ENCODE results near the gene CNGA4. TPM values are rescaled to one million over a fixed set of nuclear protein-coding genes. Genes with fewer than 3 reads are reported as not detected.

The CNGA4 gene
- total RNA-seq, 1 experiment from 2014 or later = 0.27 TPM

DNA sequence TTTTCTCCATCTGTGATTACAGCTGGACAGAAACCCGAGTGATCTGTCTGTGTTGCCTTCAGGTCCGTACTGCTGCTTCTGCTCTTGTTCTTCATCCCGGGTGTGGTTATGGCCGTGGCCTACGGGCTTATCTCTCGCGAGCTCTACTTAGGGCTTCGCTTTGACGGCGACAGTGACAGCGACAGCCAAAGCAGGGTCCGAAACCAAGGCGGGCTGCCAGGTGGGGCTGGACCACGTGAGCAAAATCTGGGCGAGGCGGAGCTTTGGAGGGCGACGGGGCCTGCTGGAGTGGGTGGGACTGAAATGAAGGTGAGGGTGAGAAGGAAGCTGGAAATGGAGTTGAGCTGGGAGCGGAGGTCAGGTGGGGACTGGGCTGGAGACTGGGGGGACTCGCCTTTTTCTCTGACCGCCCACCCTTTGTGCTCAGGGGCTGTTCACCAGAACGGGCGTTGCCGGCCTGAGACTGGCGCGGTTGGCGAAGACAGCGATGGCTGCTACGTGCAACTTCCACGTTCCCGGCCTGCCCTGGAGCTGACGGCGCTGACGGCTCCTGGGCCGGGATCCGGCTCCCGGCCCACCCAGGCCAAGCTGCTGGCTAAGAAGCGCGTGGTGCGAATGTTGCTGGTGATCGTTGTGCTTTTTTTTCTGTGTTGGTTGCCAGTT, 31.8 kb downstream of the CNGA4 start (continued):
- TF ChIP-seq REST (IDR thresholded peaks at IDR 0.05; ENCODE audit: low read depth) (no peak), SP1 (IDR thresholded peaks at IDR 0.05; ENCODE audit: low read depth) (no peak), CBX3 (IDR thresholded peaks at IDR 0.05; ENCODE audit: low read depth) (no peak), TCF7L2 (IDR thresholded peaks at IDR 0.05; ENCODE audit: borderline replicate concordance, extremely low read depth, insufficient read depth, insufficient read length) (no peak), POLR2AphosphoS5 (IDR thresholded peaks at IDR 0.05; ENCODE audit: low read depth, low read length) (no peak), SRF (IDR thresholded peaks at IDR 0.05; ENCODE audit: low read depth) (no peak)
- TF ChIP-seq, protein P1, sequence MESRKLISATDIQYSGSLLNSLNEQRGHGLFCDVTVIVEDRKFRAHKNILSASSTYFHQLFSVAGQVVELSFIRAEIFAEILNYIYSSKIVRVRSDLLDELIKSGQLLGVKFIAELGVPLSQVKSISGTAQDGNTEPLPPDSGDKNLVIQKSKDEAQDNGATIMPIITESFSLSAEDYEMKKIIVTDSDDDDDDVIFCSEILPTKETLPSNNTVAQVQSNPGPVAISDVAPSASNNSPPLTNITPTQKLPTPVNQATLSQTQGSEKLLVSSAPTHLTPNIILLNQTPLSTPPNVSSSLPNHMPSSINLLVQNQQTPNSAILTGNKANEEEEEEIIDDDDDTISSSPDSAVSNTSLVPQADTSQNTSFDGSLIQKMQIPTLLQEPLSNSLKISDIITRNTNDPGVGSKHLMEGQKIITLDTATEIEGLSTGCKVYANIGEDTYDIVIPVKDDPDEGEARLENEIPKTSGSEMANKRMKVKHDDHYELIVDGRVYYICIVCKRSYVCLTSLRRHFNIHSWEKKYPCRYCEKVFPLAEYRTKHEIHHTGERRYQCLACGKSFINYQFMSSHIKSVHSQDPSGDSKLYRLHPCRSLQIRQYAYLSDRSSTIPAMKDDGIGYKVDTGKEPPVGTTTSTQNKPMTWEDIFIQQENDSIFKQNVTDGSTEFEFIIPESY (IDR thresholded peaks at IDR 0.05; ENCODE audit: extremely low read depth, insufficient replicate concordance, low read length) = no peak

GRCh38 chr11:6271598-6271997, 32.7 kb downstream of the CNGA4 start:
- CTCF ChIA-PET = no interaction called here
- RAD21 ChIA-PET (ENCODE audit: low non-redundant PET in 1 of 2, low total read pairs in 2 of 2, uncharacterized antibody in 2 of 2, unreplicated experiment in 2 of 2) = no interaction called here
- no peaks in the 10 kb centered on the region for H3K9me2 ChIP-seq (ENCODE audit: insufficient read depth)

More at GRCh38 chr11:6271598-6271997, 32.7 kb downstream of the CNGA4 start:
- Histone ChIP-seq H2AFZ (ENCODE audit: low read depth, low read length, poor library complexity, severe bottlenecking) (no peak overlapping the region), H3K79me2 (ENCODE audit: insufficient read depth, low read length) (no peaks in the 10 kb centered on the region), H4K20me1 (ENCODE audit: insufficient read depth) (no peaks in the 10 kb centered on the region), H3K9me3 (ENCODE audit: control insufficient read depth in 1 of 2, insufficient read depth in 1 of 2, low read depth in 1 of 2, low read length in 2 of 2) (no peaks in the 10 kb centered on the region), H3K4me3 (replicated peaks in 1 of 2; ENCODE audit: low read depth in 1 of 2, low read length in 2 of 2) (no peak overlapping the region), H3K27ac (ENCODE audit: low read depth, low read length) (no peak overlapping the region), H3K36me3 (ENCODE audit: control insufficient read depth in 1 of 2, insufficient read depth in 2 of 2, low read length in 2 of 2) (no peaks in the 10 kb centered on the region), H3K4me1 (ENCODE audit: control insufficient read depth in 1 of 2, insufficient read depth in 2 of 2, low read length in 2 of 2) (no peaks in the 10 kb centered on the region), H3K27me3 (ENCODE audit: insufficient read depth, low read length) (peaks cover 2% of the 10 kb centered on the region; the same call in 1 of the 2 replicates), H3K9ac (ENCODE audit: low read length) (no peak overlapping the region), H3K4me2 (ENCODE audit: low read length) (no peak overlapping the region)
- DNase-seq (ENCODE audit: low read depth, low spot score) (no peak), ATAC-seq (no peak)
- no peak for TF ChIP-seq YY1 (IDR thresholded peaks at IDR 0.05; ENCODE audit: extremely low read depth, insufficient replicate concordance, low read depth, low read length)
- POLR2A ChIA-PET = no interaction called here
- intact Hi-C loops (cut with micrococcal nuclease) = no loop called here
- BruUV-seq (replicated peaks) = no TSS peak

Data from HCT116 (cell line).